GM23248 (cell line): ENCODE results near the gene ZFYVE21.

Source experiments
- EZH2 ChIP-seq: fragments of 200-600 bp; sonication (generic); IDR thresholded peaks from 2 replicates; pipeline ENCODE4 v1.6.1; 2018; ENCODE audit warnings: antibody characterized with exemption, mild to moderate bottlenecking; ENCODE audit not compliant: insufficient read depth, poor library complexity, severe bottlenecking
- EZH2phosphoT487 ChIP-seq: fragments of 200-600 bp; sonication (generic); IDR thresholded peaks from 2 replicates; pipeline ENCODE4 v1.6.1; 2018; ENCODE audit warnings: antibody characterized with exemption, moderate library complexity, mild to moderate bottlenecking, low read depth; ENCODE audit not compliant: insufficient read depth

- TF ChIP-seq EZH2phosphoT487, result no peak
- TF ChIP-seq EZH2, result no peak
Observed at GRCh38 chr14:103733651-103734050, 18.0 kb downstream of the ZFYVE21 start.
